ENCODE measurements around the gene DLEC1.

DLEC1 gene

GRCh38 chr3:38002291-38002876 is 36.6 kb upstream of the DLEC1 start:
- no peak for DNase-seq (ENCODE audit: low read depth)

DNA sequence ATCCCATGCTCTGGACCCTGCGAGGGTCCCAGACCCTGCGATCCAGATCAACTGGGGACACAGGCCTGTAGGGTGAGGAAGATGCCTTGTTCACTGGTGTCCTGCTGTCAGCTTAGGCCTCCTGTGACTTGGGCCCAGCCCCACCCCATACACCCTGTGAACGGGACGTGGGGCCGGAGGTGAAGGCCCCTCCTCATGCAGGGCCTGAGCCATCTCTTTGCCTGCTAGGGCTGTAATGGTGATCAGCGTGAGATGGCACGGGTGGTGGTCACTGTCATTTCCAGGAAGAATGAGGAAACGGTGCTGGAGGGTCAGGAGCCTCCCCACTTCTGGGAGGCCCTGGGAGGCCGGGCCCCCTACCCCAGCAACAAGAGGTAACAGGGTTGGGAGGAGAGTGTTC is 36.1 kb upstream of the DLEC1 start:
- no peak for DNase-seq (ENCODE audit: low read depth)

DNA sequence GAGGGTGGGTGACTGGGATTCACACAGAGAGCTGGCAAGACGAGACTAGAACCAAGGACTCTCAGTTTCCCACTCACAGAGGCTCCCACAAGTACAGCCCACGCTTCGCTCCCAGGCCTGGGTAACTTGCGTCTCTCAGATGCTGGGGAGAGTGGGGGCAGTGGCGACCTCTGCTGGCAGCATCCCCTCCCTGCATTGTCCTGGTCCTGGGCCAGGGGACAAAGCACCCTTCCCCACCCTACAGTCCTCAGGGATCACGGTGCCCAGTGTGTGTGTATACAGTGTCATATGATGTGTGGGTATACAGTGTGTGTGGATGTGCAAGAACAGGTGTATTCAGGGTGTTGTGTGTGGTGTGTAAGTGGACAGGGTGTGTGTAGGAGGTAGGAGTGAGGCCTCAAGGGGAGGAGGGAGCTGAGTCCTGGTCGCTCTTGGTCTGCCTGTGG is 35.6 kb upstream of the DLEC1 start:
- DNase-seq (ENCODE audit: low read depth): peak; percentile 36

DNA sequence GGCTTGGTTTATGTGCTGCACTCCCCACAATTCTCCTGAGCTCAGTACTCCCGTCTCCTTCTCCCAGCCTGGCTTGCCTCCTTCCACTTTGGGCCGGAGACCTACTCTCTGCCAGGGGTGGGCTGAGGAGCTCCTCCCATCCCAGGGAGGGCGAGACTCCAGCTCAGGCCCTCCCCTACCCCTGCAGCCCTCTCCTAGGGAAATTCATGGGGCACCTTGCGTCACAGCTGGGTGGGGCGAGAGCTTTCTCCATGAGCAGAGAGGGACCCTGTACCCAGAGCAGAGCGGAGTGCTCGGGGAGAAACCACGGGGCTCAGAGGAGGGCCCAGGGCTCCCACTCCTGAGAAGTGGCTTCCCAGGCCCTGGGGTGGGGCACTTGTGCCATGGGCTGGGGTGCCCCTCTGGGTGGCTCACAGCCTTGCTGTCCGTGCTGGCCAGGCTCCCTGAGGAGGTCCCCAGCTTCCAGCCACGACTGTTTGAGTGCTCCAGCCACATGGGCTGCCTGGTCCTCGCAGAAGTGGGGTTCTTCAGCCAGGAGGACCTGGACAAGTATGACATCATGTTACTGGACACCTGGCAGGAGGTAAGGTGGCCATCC is 35.1 kb upstream of the DLEC1 start:
- no peak for DNase-seq (ENCODE audit: low read depth)

GRCh38 chr3:38004415-38005075 is 34.5 kb upstream of the DLEC1 start:
- peak; percentile 38 for DNase-seq (ENCODE audit: low read depth)

- no peak for DNase-seq (ENCODE audit: low read depth)
Measured at GRCh38 chr3:38005076-38006020, 33.7 kb upstream of the DLEC1 start.

DNA sequence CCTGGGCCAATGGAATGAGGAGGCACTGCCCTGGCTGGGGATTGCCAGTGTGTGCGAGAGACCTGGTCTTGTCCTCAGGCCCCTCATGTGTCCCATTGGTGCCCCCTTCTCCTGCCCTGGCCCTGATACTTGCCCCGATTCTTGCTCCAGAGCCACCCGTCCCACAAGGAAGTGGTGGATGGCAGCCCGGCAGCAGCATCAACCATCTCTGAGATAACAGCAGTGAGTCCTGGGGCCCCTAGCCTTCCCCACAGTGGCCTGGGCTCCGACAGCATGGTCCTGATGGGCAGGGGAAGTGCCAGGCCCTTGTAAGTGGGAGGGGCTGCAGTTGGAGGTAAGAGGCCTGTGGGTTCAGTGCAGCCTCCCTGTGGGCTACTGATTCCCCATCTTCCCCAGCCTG is 33.0 kb upstream of the DLEC1 start:
- no peak for DNase-seq (ENCODE audit: low read depth)

DNA sequence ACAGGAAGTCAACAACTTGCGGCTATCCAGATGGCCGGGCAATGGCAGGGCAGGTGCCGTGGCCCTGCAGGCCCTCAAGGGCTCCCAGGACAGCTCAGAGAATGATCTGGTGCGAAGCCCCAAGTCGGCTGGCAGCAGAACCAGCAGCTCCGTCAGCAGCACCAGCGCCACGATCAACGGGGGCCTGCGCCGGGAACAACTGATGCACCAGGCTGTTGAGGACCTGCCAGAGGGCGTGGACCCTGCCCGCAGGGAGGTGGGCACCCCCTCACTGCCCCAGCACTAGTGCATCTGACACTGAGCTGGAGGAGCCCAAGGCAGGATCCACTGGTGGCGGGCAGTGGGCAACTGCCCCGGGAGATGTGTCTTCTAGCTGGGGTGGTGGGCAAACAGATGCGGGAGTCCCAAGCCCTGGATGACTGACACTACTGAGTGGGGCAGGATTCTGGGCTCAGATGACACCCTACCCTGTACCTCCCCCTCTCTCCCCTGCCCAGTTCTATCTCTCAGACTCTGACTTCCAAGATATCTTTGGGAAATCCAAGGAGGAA is 32.5 kb upstream of the DLEC1 start:
- DNase-seq (ENCODE audit: low read depth): no peak

DNA sequence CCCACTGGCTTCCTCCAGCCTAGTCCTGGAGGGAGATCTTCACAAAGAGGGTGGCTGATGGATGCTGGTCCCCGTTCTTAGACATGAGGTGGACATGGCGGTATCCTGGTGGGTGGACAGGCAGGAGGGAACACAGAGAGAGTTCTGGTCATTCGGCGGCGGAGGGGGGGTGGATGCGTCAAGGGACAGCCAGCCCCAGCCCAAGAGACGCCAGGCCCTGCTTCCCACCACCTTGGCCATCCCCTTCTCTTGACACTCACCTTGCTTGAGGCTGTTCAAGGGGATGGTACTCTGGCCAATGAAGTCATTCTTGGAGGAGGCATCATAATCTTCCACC is 31.3 kb upstream of the DLEC1 start:
- DNase-seq (ENCODE audit: low read depth): no peak

GRCh38 chr3:38008191-38008701 is 30.8 kb upstream of the DLEC1 start:
- DNase-seq (ENCODE audit: low read depth): no peak

- no peak for DNase-seq (ENCODE audit: low read depth)
Measured at GRCh38 chr3:38008971-38009580, 29.9 kb upstream of the DLEC1 start.

GRCh38 chr3:38009807-38010591 is 29.0 kb upstream of the DLEC1 start:
- no peak for DNase-seq (ENCODE audit: low read depth)

DNA sequence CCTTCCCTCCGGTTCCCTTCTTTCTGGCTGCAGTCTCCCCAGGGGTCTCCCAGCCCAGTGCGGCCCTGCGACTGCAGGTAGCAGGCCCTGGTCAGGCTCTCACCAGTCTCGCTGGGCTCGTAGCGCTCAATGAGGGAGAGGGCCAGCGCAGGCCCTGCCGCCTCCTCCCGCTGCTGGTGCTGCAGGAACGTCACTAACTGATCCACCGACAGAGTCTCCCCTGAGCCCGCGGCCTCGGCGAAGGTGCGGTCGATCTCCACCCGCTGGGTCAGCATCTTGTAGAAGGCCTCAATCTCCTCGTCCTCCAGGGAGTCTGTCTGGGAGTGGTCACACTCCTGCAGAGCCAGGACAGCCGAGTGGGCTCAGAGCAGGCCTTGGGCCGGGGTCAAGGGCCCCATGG is 27.9 kb upstream of the DLEC1 start:
- DNase-seq (ENCODE audit: low read depth): no peak

- DNase-seq (ENCODE audit: low read depth): no peak
Measured at GRCh38 chr3:38015485-38015884, 23.5 kb upstream of the DLEC1 start.

DNA sequence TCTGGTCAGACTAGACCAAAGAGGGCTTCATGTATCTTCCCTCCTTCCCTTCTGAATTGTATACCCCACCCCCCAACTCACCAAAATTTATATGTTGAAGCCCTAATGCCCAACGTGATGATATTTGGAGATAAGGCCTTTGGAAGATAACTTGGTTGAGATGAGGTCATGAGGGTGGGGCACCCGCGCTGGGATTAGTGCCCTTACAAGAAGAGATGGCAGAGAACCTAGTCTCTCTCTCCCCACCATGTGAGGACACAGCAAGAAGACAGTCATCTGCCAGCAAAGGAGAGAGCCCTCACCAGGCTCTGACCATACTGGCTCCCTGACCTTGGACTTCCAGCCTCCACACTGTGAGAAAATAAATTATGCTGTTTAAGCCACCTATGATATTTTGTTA is 23.0 kb upstream of the DLEC1 start:
- DNase-seq (ENCODE audit: low read depth): no peak

GRCh38 chr3:38016410-38016809 is 22.6 kb upstream of the DLEC1 start:
- no peak for DNase-seq (ENCODE audit: low read depth)

- no peak for DNase-seq (ENCODE audit: low read depth)
Measured at GRCh38 chr3:38016847-38017444, 22.1 kb upstream of the DLEC1 start.

DNA sequence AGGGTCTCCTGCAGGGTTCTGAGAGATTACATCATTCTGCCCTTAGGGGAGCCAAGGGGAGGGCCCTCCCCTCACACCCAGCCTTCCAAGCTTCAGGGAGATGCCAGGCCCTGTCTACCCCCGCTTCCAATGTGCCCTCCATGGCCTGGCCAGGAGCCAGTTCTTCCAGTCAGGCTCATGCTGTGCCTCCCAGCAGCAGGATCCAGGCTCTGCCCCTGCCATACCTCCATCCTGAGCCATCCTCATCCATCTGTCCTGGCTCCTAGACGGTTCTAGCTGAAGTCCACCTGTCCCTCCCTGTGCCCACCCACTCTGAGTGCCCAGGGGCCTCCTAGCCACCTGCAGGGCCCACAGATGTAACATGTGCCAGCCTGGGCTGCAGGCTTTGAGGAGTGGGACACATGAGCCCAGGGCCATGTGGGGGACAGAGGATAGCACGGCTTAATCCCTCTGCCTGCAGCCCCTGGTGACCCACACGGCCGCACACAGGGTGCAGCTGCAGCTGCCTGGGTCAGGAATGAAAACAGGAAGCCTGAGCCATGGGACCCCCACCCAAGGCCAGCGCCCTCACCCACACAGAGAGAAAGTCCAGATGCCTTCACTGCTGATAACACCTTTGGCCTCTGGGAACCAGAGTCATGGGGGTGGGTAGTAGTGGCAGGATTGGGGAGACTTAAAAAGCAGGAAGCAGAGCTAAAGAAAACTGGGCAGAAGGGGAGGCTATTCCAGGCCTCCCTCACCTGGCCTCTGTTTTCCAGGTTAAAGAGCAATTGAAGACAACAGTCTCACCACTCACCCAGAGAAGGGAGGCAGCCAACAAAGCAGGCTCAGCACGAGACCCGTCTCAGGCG is 21.3 kb upstream of the DLEC1 start:
- DNase-seq (ENCODE audit: low read depth): no peak
